Forelimb muscle (tissue), 1 donor: ENCODE results near the gene ANKRD22. TPM values are rescaled to one million over a fixed set of nuclear protein-coding genes. Genes with fewer than 3 reads are reported as not detected.

ENCODE experiments used
- DNase-seq: peaks from one replicate; pipeline ENCODE4 v3.0.0-alpha.2; 2013; ENCODE audit warnings: low read depth
- polyA plus RNA-seq: library from polyadenylated mRNA; unstranded; fragments of 120-200 nt; gene quantifications from one replicate; pipeline ENCODE4 v1.2.1, GENCODE V29; 2013; ENCODE audit not compliant: insufficient read length

Gene ANKRD22
- polyA plus RNA-seq, 1 donor: 0.11 TPM

GRCh38 chr10:88879534-88880281, 28.1 kb upstream of the ANKRD22 start, which contains the start of gene STAMBPL1:
Gene STAMBPL1 (plus strand): TSS chr10:88880245. CDS start chr10:88901709, 21,464 bp downstream.
- DNase-seq: no peak

- DNase-seq: no peak
These were observed 25.7 kb upstream of the ANKRD22 start for GRCh38 chr10:88877298-88877697.

GRCh38 chr10:88875081-88875480, 23.4 kb upstream of the ANKRD22 start:
- no peak for DNase-seq

- DNase-seq: no peak
These were observed 22.6 kb upstream of the ANKRD22 start for GRCh38 chr10:88874281-88874680.

- no peak for DNase-seq
These were observed 22.1 kb upstream of the ANKRD22 start for GRCh38 chr10:88873757-88874156.

GRCh38 chr10:88870089-88870488, 18.4 kb upstream of the ANKRD22 start:
- DNase-seq: no peak

- no peak for DNase-seq
These were observed 14.8 kb upstream of the ANKRD22 start for GRCh38 chr10:88866454-88866853.

- DNase-seq: no peak
These were observed 13.7 kb upstream of the ANKRD22 start for GRCh38 chr10:88865281-88865876.

GRCh38 chr10:88861036-88861435, 9.4 kb upstream of the ANKRD22 start:
- DNase-seq: no peak

GRCh38 chr10:88858491-88858890, 6.8 kb upstream of the ANKRD22 start:
- no peak for DNase-seq

GRCh38 chr10:88857831-88858230, 6.2 kb upstream of the ANKRD22 start:
- no peak for DNase-seq

GRCh38 chr10:88854684-88855083, 3.0 kb upstream of the ANKRD22 start:
- no peak for DNase-seq

GRCh38 chr10:88853155-88853881, 1.7 kb upstream of the ANKRD22 start:
- no peak for DNase-seq

GRCh38 chr10:88852327-88852726, 683 bp upstream of the ANKRD22 start:
- no peak for DNase-seq

GRCh38 chr10:88850712-88851111, 932 bp downstream of the ANKRD22 start:
- DNase-seq: no peak

GRCh38 chr10:88849234-88849633, 2.4 kb downstream of the ANKRD22 start:
- no peak for DNase-seq

GRCh38 chr10:88848499-88848898, 3.1 kb downstream of the ANKRD22 start:
- no peak for DNase-seq

GRCh38 chr10:88843171-88843570, 8.5 kb downstream of the ANKRD22 start:
- DNase-seq: no peak

- DNase-seq: no peak
These were observed 10.1 kb downstream of the ANKRD22 start for GRCh38 chr10:88841316-88842111.

GRCh38 chr10:88840881-88841280, 10.8 kb downstream of the ANKRD22 start:
- DNase-seq: no peak

GRCh38 chr10:88840104-88840503, 11.5 kb downstream of the ANKRD22 start:
- DNase-seq: no peak
